Measurements from ENCODE around the gene TBC1D5.
"Not testable (repeated sequence)": the region's sequence is repeated elsewhere in the genome, so short reads cannot be mapped to it uniquely, and the experiment has no call there.

The TBC1D5 gene

GRCh38 chr3:17138246-17139039, 604.0 kb downstream of the TBC1D5 start:
- Histone ChIP-seq H3K27ac (ENCODE audit: low read length) (no peak overlapping the region), H3K9me3 (ENCODE audit: control insufficient read depth in 1 of 2, low read length in 2 of 2) (peaks cover 0 to 14% of the 10 kb centered on the region in 2 donors), H3K4me3 (ENCODE audit: low read depth in 1 of 2, low read length in 2 of 2) (no peak overlapping the region), H3K4me1 (ENCODE audit: control insufficient read depth in 1 of 2, insufficient read depth in 2 of 2, low read length in 2 of 2) (no peaks in the 10 kb centered on the region), H3K27me3 (ENCODE audit: low read depth, low read length) (no peaks in the 10 kb centered on the region), H3K36me3 (ENCODE audit: control insufficient read depth in 1 of 2, insufficient read depth in 2 of 2, low read length in 2 of 2) (no peaks in the 10 kb centered on the region)

- Histone ChIP-seq H3K27me3 (ENCODE audit: low read depth, low read length) (no peaks in the 10 kb centered on the region), H3K9me3 (ENCODE audit: control insufficient read depth in 1 of 2, low read length in 2 of 2) (peaks cover 0 to 14% of the 10 kb centered on the region in 2 donors), H3K36me3 (ENCODE audit: control insufficient read depth in 1 of 2, insufficient read depth in 2 of 2, low read length in 2 of 2) (no peaks in the 10 kb centered on the region), H3K4me3 (ENCODE audit: low read depth in 1 of 2, low read length in 2 of 2) (no peak overlapping the region), H3K27ac (ENCODE audit: low read length) (no peak overlapping the region), H3K4me1 (ENCODE audit: control insufficient read depth in 1 of 2, insufficient read depth in 2 of 2, low read length in 2 of 2) (no peaks in the 10 kb centered on the region)
These were observed 605.1 kb downstream of the TBC1D5 start for GRCh38 chr3:17137321-17137826.

GRCh38 chr3:17136136-17136721, 606.2 kb downstream of the TBC1D5 start:
- Histone ChIP-seq H3K27me3 (ENCODE audit: low read depth, low read length) (no peaks in the 10 kb centered on the region), H3K4me3 (ENCODE audit: low read depth in 1 of 2, low read length in 2 of 2) (no peak overlapping the region), H3K4me1 (ENCODE audit: control insufficient read depth in 1 of 2, insufficient read depth in 2 of 2, low read length in 2 of 2) (no peaks in the 10 kb centered on the region), H3K27ac (ENCODE audit: low read length) (no peak overlapping the region), H3K36me3 (ENCODE audit: control insufficient read depth in 1 of 2, insufficient read depth in 2 of 2, low read length in 2 of 2) (no peaks in the 10 kb centered on the region), H3K9me3 (ENCODE audit: control insufficient read depth in 1 of 2, low read length in 2 of 2) (peaks cover 0 to 14% of the 10 kb centered on the region in 2 donors)

GRCh38 chr3:17135696-17136095, 606.7 kb downstream of the TBC1D5 start:
- no peaks in the 10 kb centered on the region for H3K27me3 ChIP-seq (ENCODE audit: low read depth, low read length)
- peaks cover 0 to 14% of the 10 kb centered on the region in 2 donors for H3K9me3 ChIP-seq (ENCODE audit: control insufficient read depth in 1 of 2, low read length in 2 of 2)
- H3K4me3 ChIP-seq (ENCODE audit: low read depth in 1 of 2, low read length in 2 of 2) = no peak overlapping the region
- H3K4me1 ChIP-seq (ENCODE audit: control insufficient read depth in 1 of 2, insufficient read depth in 2 of 2, low read length in 2 of 2) = no peaks in the 10 kb centered on the region
- H3K36me3 ChIP-seq (ENCODE audit: control insufficient read depth in 1 of 2, insufficient read depth in 2 of 2, low read length in 2 of 2) = no peaks in the 10 kb centered on the region
- no peak overlapping the region for H3K27ac ChIP-seq (ENCODE audit: low read length)

GRCh38 chr3:17133632-17134545, 608.5 kb downstream of the TBC1D5 start:
- Histone ChIP-seq H3K36me3 (ENCODE audit: control insufficient read depth in 1 of 2, insufficient read depth in 2 of 2, low read length in 2 of 2) (no peaks in the 10 kb centered on the region), H3K4me3 (ENCODE audit: low read depth in 1 of 2, low read length in 2 of 2) (no peak overlapping the region), H3K27ac (ENCODE audit: low read length) (no peak overlapping the region), H3K9me3 (ENCODE audit: control insufficient read depth in 1 of 2, low read length in 2 of 2) (peaks cover 0 to 14% of the 10 kb centered on the region in 2 donors), H3K27me3 (ENCODE audit: low read depth, low read length) (no peaks in the 10 kb centered on the region), H3K4me1 (ENCODE audit: control insufficient read depth in 1 of 2, insufficient read depth in 2 of 2, low read length in 2 of 2) (no peaks in the 10 kb centered on the region)

GRCh38 chr3:17132286-17133115, 609.9 kb downstream of the TBC1D5 start:
- H3K9me3 ChIP-seq (ENCODE audit: control insufficient read depth in 1 of 2, low read length in 2 of 2) = peaks cover 0 to 10% of the 10 kb centered on the region in 2 donors
- no peak overlapping the region for H3K27ac ChIP-seq (ENCODE audit: low read length)
- no peaks in the 10 kb centered on the region for H3K36me3 ChIP-seq (ENCODE audit: control insufficient read depth in 1 of 2, insufficient read depth in 2 of 2, low read length in 2 of 2)
- no peak overlapping the region for H3K4me3 ChIP-seq (ENCODE audit: low read depth in 1 of 2, low read length in 2 of 2)
- H3K27me3 ChIP-seq (ENCODE audit: low read depth, low read length) = no peaks in the 10 kb centered on the region
- H3K4me1 ChIP-seq (ENCODE audit: control insufficient read depth in 1 of 2, insufficient read depth in 2 of 2, low read length in 2 of 2) = no peaks in the 10 kb centered on the region

- no peaks in the 10 kb centered on the region for H3K36me3 ChIP-seq (ENCODE audit: control insufficient read depth in 1 of 2, insufficient read depth in 2 of 2, low read length in 2 of 2)
- no peaks in the 10 kb centered on the region for H3K27me3 ChIP-seq (ENCODE audit: low read depth, low read length)
- peaks cover 0 to 3% of the 10 kb centered on the region in 2 donors for H3K9me3 ChIP-seq (ENCODE audit: control insufficient read depth in 1 of 2, low read length in 2 of 2)
- no peak overlapping the region for H3K4me3 ChIP-seq (ENCODE audit: low read depth in 1 of 2, low read length in 2 of 2)
- no peak overlapping the region for H3K27ac ChIP-seq (ENCODE audit: low read length)
- no peaks in the 10 kb centered on the region for H3K4me1 ChIP-seq (ENCODE audit: control insufficient read depth in 1 of 2, insufficient read depth in 2 of 2, low read length in 2 of 2)
These were observed 611.5 kb downstream of the TBC1D5 start for GRCh38 chr3:17130956-17131355.

GRCh38 chr3:17129556-17129955, 612.9 kb downstream of the TBC1D5 start:
- no peak overlapping the region for H3K4me3 ChIP-seq (ENCODE audit: low read depth in 1 of 2, low read length in 2 of 2)
- no peaks in the 10 kb centered on the region for H3K36me3 ChIP-seq (ENCODE audit: control insufficient read depth in 1 of 2, insufficient read depth in 2 of 2, low read length in 2 of 2)
- H3K27me3 ChIP-seq (ENCODE audit: low read depth, low read length) = no peaks in the 10 kb centered on the region
- no peak overlapping the region for H3K27ac ChIP-seq (ENCODE audit: low read length)
- no peaks in the 10 kb centered on the region for H3K9me3 ChIP-seq (ENCODE audit: control insufficient read depth in 1 of 2, low read length in 2 of 2)
- H3K4me1 ChIP-seq (ENCODE audit: control insufficient read depth in 1 of 2, insufficient read depth in 2 of 2, low read length in 2 of 2) = no peaks in the 10 kb centered on the region

- not testable (repeated sequence) for H3K4me1 ChIP-seq (ENCODE audit: control insufficient read depth in 1 of 2, insufficient read depth in 2 of 2, low read length in 2 of 2); H3K27me3 ChIP-seq (ENCODE audit: low read depth, low read length); H3K4me3 ChIP-seq (ENCODE audit: low read depth in 1 of 2, low read length in 2 of 2); H3K27ac ChIP-seq (ENCODE audit: low read length); H3K36me3 ChIP-seq (ENCODE audit: control insufficient read depth in 1 of 2, insufficient read depth in 2 of 2, low read length in 2 of 2); H3K9me3 ChIP-seq (ENCODE audit: control insufficient read depth in 1 of 2, low read length in 2 of 2)
These were observed 613.8 kb downstream of the TBC1D5 start for GRCh38 chr3:17128671-17129070.

GRCh38 chr3:17125738-17126442, 616.5 kb downstream of the TBC1D5 start:
- H3K4me1 ChIP-seq (ENCODE audit: control insufficient read depth in 1 of 2, insufficient read depth in 2 of 2, low read length in 2 of 2) = no peaks in the 10 kb centered on the region

More at GRCh38 chr3:17125738-17126442, 616.5 kb downstream of the TBC1D5 start:
- Histone ChIP-seq H3K36me3 (ENCODE audit: control insufficient read depth in 1 of 2, insufficient read depth in 2 of 2, low read length in 2 of 2) (no peaks in the 10 kb centered on the region), H3K27ac (ENCODE audit: low read length) (no peak overlapping the region), H3K4me3 (ENCODE audit: low read depth in 1 of 2, low read length in 2 of 2) (no peak overlapping the region), H3K9me3 (ENCODE audit: control insufficient read depth in 1 of 2, low read length in 2 of 2) (peaks cover 0 to 4% of the 10 kb centered on the region in 2 donors), H3K27me3 (ENCODE audit: low read depth, low read length) (no peaks in the 10 kb centered on the region)
